Measurements from ENCODE around the gene MTARC2.
A peak's percentile ranks its signal among the peaks of the same experiment; 100 is the strongest.
"Not testable (repeated sequence)": the region's sequence is repeated elsewhere in the genome, so short reads cannot be mapped to it uniquely, and the experiment has no call there.

Gene MTARC2

DNA sequence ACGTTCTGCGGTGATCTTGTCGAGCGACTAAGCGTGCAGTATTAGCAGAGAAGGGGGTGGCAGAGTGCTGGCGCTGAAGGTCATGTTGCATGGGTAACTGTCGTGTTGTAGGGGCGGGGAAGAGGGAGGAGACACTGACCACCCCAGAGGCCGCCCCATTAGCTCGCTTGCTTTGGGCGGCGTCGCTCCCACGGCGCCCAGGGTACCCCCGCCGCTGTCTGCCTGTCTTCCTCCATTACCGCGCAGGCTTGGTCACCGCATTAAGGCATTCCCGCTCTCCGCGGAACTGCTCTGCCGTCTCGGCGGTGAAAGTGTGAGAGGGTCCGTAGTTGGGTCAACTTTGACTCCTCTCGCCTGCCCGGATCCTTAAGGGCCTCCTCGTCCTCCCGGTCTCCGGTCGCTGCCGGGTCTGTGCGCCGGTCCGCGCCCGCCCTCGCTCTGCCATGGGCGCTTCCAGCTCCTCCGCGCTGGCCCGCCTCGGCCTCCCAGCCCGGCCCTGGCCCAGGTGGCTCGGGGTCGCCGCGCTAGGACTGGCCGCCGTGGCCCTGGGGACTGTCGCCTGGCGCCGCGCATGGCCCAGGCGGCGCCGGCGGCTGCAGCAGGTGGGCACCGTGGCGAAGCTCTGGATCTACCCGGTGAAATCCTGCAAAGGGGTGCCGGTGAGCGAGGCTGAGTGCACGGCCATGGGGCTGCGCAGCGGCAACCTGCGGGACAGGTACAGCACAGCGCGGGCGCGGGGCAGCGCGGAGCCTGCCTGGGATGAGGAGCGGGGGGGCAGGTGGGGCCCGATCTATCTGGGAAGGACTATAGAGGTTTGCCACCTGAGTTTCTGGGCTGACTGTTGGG is at the start of gene MTARC2:
TSS of gene MTARC2 (plus strand) at position 234 of the 846 bp plus-strand sequence. CDS start at position 444, 210 bp downstream.
- DNase-seq (ENCODE audit: low read depth): peak; percentile 34

DNA sequence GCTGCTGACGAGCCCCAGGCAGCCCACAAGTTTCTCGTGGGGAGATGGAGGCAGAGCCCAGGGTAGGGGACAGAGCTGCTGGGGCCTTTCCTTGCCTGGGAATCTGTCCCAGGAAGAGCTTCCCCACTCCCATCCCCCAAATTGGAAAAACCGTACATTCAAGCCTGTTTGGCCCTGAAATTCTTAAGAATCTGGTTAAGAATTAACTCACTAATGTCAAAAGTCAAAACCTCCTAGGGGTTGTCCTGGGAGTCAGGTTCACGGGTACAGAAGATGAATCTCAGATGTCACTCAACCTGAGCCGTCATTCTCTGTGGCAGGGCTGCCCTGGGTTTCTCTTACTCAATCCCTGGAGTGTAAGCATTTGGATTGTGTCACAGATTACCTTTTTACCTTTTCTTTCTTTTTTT is 49.5 kb upstream of the MTARC2 start:
- no peak for DNase-seq (ENCODE audit: low read depth)

DNA sequence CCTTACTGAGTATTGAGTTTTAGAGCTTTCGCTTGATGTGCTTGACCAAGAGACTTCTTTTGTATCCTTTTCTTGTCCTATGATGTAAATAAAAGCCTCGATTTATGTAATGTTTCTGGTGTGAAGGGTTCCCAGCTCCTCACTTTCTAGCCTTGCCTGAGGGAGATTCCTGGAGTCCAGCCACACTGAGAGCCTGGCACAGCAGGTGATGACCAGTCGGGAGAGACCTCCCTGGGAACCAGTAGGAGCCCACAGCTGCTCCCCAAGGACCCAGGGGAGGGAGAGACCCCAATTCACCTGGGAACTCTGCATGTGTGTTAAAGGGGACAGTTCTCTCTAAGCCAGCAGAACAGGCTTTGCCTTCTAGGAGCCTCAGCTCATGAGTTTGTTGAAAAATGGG is 49.1 kb upstream of the MTARC2 start:
- no peak for DNase-seq (ENCODE audit: low read depth)

DNA sequence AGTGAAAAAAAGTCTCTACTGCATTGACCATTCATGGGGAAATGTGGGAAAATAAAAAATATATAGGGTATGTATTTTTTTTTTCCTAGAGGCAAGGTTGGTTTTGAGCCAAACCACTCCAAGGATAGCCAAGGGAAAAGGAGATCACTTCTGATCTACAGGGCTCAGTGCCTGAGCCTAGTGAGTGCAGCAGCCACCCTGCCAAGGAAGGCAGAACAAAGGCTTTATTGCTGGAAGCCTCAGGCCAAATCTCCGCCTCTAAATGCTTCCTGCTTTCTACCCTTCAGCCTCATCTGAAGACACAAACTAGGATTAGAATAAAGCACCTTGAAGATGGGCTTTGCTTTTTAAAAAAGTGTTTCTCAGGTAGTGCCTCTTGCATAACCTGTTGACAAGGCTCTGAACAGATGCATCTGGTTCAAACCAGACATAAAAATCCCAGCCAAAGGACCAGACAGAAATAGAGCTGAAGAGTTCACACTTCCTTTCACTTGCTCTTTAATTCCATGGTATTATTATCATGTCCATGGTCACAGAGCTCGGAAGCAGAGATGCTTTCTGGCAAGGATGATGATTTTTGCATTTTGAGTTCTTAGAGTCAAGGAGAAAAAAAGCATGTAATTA is 47.5 kb upstream of the MTARC2 start:
- DNase-seq (ENCODE audit: low read depth): no peak

DNA sequence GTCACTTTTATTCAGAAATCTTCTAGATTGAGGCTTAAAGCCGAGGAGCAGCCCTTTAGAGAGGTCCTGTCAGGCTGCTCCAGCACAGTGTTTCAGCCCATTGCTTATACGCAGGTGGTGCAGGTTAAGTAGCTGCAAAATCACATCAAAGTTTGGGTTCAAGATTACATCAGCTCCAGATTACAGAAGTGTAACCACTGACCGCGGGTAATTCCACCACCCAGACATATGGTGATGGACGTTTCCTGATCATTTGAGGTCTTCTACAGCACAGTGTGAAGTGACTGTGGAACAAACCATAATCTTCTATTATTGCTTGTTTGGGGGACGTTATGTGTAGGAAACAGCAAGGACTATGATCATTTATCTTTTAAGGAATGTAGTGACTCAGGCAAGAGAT is 46.1 kb upstream of the MTARC2 start:
- no peak for DNase-seq (ENCODE audit: low read depth)

DNA sequence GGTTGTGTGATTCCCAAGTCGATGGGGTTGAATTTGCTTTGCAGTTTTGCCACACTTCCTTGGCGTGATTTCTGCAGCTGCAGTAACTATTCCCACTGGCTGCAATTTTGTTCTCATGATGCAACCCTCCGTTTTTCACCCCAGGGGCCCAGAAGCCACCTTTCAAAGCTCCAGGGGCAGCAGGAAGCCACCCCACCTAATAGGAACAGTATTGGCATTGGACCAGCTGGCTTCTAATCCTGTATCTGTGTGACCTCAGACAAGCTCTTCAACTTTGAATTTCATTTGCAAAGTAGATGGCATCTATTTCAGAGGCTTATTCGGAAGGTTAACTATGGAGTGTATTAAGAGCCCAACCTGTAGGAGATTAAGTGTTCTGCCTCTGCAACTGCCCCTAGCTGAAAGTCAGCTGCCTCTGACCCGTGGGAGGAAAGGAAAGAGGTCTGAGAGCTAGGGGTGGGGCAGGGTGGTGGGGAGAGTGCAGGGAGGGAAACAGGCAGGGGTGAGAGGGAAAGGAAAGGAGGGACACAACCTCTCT is 45.3 kb upstream of the MTARC2 start:
- no peak for DNase-seq (ENCODE audit: low read depth)

DNA sequence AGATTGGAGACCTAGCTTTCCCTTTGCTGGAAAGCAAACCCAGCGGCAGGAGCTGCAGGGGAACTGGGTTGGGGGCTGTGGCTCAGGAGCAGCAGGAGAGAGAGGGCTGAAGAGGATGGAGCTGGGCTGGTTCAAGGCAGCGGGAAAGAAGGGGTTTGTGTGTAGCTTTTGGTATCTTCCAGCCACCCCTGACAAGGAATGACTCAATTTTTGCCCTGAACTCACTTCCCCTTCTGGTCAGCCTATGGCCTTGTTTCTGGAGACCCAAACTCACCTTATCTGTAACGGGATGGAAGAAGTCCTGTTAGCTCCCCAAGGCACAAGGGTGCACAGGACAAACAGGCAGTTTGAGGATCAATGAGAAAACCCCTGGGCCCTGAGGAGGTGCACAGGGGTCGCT is 44.8 kb upstream of the MTARC2 start:
- DNase-seq (ENCODE audit: low read depth): no peak

DNA sequence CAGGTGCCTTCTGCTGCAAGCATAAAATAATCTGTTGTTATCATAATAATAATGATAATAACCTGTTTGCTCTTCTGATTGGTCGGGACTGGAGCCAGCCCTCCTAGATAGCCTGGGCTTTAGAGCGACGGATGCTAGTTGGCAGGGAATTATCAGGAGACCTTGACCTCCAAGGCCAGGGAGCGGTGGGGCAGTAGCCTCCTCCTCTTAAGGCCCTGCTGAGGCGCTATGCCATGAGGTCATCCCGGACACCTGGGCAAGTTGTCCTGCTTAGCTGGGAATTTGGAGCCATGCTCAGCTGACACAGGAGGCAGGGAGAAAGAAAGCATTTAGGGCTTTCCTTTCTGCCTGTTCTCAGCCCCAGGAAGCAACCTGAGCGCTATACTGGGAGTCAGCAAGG is 42.3 kb upstream of the MTARC2 start:
- no peak for DNase-seq (ENCODE audit: low read depth)

DNA sequence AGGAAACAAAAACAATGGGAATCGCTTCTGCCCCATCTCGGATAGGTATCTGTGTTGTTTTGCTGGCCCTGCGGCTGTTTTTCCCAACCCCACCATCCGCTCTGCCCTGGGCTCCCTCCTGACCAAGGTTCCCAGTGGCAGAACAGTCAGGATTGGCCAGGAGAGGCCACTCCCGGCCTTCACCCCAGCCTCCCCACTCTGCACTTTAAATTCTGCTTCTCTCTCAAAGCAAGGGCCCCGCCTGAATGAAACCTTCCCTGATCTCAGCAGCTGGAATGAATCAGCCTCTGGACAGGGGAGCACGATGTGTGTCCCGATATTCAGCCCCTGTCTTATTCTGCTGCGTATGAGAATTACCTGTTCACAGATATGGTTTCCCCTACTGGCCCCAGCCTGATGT is 41.6 kb upstream of the MTARC2 start:
- no peak for DNase-seq (ENCODE audit: low read depth)

DNA sequence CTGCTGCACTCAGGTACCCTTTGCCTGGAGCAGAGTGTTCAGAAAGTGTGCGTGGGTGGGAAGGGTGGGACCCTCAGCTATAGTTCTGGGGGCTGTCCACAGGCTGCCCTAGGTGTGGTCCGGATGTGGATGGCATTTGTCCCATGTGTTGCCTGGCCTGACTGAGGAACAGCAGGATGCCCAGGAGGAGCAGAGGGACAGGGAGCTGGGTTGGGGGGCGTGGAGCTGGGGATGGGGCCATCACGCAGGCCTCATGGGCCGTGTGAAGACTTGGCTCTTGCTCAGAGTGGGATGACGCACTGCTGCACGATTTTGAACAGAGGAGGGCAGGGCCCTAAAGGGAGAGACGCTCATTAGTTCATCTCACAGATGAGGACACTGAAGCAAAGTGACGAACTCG is 41.0 kb upstream of the MTARC2 start:
- no peak for DNase-seq (ENCODE audit: low read depth)

DNA sequence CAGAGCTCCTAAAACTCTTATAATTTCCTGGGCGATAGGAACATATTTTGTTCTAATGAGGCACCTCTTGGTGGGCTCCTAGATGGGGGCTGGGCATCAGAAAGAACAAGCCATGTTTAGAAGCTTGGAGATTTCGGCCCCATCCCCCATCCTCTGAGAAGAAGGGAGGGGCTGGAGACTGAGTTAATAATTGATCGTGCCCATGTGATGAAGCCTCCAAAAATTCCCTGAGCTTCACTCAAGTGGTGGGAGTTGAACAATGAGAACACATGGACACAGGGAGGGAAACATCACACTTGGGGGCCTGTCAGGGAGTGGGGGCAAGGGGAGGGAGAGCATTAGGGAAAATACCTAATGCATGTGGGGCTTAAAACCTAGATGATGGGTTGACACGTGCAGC is 39.9 kb upstream of the MTARC2 start:
- no peak for DNase-seq (ENCODE audit: low read depth)

DNA sequence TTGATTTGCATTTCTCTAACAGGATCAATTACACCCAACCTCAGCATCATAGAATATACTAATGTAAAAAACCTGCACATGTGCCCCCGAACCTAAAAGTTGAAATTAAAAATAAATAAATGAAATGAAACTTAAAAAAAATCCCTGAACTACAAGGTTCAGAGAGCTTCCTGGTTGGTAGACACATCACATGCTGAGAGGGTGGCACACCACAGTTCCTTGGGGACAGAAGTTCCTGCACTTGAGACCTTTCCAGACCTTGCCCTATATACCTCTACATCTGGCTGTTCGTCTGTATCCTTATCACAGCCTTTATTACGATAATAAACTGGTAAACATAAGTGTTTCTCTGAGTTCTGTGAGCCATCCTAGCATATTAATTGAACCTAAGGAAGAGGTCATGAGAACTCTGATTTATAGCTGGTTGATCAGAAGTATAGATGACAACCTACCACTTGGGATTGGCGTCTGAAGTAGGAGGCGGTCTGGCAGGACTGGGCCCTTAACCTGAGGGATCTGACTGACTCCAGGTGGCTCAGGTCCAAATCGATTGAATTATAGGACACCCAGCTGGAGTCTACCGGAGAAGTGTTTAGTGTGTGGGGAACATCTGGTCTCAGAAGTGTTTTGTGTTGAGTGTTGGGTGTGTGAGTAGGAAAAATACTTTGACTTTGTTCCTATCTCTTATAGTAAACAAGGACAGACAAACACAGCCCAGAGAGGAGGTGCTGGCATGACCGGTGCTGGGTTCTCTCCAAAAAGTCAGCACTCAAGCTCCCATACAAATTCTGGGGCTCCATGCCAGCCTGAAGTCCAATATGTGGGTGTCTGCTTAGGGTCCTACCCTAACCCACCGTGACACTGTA is 39.0 kb upstream of the MTARC2 start:
- no peak for DNase-seq (ENCODE audit: low read depth)

DNA sequence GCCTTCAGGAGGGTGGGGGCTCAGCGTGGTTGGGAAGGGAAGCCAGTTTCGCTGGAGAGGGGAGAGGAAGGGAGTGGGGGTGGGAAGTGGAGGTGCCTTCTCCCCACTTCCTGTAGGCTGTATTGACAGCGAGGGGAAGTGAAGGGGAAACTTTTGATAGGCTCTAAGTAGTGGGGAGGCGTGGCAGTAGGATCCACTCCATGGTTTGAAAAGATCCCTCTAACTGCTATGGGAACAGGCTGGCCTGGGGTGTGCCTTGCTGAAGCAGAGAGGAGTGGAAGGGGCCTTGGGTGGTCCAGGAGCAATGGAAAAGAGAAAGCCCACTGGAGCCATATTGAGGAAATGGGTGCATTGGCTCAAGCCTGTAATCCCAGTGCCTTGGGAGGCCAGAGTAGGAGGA is 37.8 kb upstream of the MTARC2 start:
- no peak for DNase-seq (ENCODE audit: low read depth)

DNA sequence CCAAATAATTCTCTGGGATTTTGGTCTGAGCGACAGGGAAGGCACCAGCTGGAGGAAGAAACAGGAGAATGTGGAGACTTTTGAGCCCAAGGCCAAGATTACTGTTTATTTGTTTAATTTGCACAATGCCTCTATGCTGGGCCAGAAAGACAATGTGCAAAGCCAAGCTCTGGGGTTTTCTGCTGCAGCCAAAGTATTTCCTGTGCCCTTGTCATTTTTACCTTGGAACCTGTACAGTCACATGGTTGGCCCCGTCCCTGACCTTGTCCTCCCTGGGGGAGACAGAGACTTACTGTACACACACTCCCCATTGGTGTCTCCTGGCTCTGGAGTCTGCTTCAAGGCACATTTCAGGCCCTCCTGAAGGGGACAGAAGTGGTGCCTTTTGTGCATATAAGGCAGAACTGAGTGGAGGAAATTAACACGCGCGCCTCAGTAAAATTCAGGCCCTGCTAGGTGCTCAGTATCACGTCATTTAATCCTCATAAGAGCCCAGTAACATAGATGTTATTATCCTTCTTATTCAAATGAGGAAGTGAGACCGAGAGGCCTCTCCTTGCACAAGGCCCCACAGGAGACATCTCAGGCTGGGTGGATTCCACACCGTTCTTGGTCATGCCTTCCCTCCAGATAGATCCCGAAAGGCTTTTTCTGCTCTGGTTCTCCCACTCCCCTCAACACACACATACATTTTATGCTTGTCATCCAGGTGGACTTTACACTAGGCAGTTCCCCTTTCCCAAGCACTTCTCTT is 36.9 kb upstream of the MTARC2 start:
- no peak for DNase-seq (ENCODE audit: low read depth)

DNA sequence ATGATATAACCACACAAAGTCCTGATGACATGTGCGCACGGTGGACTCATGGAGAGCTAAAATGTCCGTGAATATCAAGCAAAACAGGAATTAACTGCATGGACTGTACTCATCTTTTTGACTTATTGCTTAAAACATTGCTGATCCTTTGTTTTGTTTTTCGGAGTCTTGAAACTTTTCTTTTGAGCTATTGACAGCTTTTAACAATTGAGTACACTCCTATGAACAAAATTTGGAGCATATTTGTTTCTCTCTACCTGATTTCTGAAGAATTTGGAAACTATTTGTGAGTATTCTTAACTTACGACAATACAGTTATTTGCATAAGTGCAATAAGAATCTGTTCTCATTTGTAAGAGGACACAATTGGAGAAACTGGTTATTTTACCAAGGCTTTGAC is 32.1 kb upstream of the MTARC2 start:
- not testable (repeated sequence) for DNase-seq (ENCODE audit: low read depth)

DNA sequence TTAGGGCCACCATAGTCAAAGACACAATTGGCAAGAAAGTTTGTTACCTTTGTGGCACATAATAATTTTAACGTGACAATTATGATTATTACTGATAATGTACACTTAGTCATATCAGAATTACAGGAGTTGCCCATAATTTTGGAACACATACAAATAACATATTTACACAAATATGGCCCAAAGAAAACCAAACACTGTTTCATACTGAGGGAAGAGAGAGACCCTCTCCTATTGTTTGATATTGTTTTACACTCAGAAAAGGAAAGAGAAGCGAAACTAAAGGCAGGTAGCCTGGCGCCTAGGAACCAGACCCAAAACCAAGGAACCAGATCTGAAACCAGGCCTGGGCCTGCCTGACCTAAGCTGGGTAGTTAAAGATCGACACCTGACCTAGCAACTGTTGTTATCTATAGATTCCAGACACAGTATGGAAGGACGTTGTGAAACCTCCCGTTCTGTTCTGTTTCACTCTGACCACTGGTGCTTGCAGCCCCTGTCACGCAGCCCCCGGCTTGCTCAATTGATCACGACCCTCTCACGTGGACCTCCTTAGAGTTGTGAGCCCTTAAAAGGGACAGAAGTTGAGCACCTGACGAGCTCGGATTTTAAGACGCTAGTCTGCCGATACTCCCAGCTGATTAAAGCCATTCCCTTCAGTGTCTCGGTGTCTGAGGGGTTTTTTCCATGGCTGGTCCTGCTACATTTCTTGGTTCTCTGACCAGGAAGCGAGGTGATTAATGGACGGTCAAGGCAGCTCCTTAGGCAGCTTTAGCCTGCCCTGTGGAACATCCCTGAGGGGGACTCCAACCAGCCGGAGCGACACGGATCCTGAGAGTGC is 30.1 kb upstream of the MTARC2 start:
- DNase-seq (ENCODE audit: low read depth): no peak

DNA sequence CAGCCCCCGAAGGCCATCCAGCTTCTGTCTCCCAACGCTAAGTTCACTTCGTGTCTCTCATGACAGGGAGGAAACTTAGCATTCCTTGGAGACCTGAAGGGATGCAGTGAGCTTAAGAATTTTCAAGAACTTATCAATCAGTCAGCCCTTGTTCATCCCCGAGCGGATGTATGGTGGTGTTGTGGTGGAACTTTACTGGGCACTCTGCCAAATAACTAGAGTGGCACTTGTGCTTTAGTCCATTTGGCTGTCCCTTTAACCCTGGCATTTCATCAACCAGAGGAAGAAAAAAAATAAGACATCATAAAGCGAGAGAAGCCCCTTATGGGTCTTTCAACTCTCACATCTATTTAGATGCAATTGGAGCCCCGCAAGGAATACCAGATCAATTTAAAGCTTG is 26.9 kb upstream of the MTARC2 start:
- DNase-seq (ENCODE audit: low read depth): not testable (repeated sequence)

DNA sequence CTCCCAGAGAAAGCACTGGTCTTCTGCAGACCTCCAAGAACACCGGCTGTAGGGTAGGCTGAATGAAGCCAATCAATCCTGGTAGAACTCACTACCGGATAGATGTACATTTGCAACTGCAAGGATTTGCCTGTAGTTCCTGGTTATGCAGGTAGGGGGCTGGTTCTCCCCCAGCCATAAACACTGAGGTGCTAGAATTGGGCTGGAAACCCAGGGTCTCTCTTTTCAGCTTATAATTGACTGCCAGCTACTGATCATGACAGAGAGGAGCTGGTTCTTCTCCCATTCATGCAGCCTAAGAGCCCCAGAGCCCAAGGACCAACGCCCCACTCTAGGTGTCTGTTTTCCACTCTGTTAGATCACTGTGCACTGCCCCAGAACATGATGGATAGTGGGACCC is 21.5 kb upstream of the MTARC2 start:
- no peak for DNase-seq (ENCODE audit: low read depth)

DNA sequence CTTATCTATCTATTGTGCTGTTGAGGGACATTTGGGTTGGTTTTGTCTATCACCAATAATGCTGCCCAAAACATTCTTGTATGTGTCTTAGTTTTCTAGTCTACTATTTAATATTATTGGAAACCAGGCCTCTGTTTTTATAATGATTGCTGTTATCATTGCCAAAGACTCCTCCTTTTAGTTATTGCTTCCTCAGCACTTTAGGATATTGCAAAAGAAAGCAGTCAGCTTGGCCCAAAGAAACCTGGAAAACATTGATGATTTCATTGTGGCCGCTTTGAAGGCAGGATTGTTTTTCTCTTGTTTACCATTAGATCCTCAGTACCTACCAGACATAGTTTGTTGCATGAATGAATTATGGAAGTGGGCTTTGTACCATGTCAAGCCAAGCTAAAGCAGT is 20.6 kb upstream of the MTARC2 start:
- DNase-seq (ENCODE audit: low read depth): no peak

DNA sequence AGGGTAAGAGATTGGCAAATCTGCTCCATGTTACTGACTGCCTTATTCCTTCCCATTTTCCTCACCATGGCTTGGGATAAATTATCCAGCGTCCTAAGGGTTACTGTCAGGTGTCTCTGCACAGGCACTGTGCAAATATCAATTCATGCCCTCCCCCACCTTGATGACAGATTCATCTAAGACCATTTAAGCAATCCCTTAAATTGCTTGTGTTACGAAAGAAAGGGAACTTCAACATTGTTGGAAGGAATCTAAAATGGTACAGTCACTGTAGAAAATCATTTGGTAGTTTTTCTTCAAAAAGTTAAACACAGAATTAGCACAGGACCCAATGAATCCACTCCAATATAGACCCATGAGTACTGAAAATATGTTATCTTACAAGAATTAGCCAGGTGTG is 17.6 kb upstream of the MTARC2 start:
- no peak for DNase-seq (ENCODE audit: low read depth)

DNA sequence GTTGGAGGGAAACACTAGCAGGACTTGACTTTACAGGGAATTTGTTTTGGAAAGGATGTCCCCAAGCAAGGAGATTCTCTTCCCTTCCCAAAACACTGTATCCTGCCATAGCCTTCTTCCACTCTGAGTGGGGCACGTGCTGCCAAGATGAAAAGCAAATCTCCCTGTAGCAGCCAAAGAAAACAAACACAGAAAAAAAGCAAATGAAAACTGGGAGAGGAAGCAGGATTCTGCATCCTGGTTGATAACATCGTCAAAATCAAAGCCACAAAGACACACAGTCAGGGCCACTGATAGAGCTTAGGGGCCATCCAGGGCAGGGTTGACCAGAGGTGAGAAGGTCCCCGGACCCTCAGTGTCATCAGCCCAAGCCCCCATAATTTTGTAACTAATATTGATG is 16.0 kb upstream of the MTARC2 start:
- DNase-seq (ENCODE audit: low read depth): no peak
